HG02943 (cell line): Measurements from ENCODE around the gene PRM2.

Experiments used
- ATAC-seq: cut with Tn5 transposase; IDR thresholded peaks from one replicate; pipeline ENCODE4 v1.9.1; 2021; ENCODE audit warnings: mild to moderate bottlenecking, low read depth, moderate library complexity; ENCODE audit not compliant: unreplicated experiment

PRM2 gene

DNA sequence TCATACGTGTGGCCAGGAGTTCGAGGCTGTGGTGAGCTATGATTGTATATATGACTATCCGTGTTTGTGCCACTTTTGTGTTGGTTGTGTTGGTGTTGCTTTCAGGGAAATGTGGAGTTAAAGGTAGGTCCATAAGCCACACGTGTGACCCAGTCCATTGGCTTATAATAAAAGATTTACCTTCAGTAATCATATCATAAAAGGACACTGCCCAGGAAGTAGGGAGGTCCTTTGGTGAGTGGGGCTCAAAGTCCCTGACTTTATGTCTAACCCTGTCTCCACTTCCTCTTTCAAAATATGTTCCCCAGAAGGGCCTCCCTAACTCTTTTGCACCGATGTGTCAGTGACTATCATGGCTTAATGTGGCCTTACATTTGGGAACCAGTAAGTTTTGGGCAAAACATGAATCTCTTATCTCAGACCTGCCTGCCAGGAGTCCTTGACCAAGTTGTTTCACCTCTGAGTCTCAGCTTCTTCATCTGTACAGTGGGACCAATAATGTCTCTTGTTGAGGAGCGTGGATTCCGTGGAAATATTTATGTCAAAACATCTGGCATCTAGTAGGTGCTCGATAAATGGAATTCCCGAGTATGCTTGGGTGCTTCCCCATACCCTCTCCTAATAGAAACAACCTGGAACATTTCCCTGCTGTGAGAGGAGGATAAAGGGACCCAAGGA is 12.0 kb downstream of the PRM2 start:
- no peak for ATAC-seq

- ATAC-seq: no peak
Measured at GRCh38 chr16:11263737-11264136, 12.5 kb downstream of the PRM2 start.

DNA sequence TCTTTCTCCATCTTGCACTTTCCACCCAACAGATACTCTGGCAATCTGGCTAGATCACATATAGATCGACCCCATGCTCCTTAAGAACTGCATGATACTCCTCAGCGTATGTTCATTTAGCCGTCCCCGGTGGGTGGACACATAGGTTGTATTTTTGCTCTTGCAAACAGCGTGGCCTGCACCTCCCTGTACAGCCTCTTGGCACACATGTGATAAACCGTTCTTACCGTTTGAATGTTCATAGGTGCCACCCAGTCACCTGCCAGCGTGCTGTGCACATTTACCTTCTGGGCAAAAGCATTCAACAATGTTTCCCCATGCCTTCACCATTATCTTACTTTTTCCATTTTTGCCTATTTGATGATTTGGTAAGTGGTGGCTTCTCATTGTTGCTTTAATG is 13.4 kb downstream of the PRM2 start:
- ATAC-seq: no peak

DNA sequence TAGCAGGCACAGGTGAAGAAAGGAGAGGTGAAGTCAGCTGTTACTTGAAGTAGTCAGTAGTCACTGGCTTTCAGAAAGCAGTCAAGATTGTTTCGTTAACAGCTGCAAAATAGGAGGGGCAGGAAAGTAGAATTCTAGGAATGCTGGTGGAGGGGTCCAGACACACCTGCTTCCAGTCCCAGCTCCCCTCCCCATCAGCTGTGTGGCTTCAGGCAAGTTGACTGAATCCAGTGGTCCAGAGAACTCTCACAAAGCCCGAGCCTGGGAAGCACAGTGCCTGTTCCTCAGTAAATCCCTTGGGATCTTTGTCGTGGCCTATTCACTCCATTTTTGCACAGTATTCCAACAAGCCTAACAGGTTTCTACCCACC is 15.7 kb downstream of the PRM2 start:
- ATAC-seq: no peak

DNA sequence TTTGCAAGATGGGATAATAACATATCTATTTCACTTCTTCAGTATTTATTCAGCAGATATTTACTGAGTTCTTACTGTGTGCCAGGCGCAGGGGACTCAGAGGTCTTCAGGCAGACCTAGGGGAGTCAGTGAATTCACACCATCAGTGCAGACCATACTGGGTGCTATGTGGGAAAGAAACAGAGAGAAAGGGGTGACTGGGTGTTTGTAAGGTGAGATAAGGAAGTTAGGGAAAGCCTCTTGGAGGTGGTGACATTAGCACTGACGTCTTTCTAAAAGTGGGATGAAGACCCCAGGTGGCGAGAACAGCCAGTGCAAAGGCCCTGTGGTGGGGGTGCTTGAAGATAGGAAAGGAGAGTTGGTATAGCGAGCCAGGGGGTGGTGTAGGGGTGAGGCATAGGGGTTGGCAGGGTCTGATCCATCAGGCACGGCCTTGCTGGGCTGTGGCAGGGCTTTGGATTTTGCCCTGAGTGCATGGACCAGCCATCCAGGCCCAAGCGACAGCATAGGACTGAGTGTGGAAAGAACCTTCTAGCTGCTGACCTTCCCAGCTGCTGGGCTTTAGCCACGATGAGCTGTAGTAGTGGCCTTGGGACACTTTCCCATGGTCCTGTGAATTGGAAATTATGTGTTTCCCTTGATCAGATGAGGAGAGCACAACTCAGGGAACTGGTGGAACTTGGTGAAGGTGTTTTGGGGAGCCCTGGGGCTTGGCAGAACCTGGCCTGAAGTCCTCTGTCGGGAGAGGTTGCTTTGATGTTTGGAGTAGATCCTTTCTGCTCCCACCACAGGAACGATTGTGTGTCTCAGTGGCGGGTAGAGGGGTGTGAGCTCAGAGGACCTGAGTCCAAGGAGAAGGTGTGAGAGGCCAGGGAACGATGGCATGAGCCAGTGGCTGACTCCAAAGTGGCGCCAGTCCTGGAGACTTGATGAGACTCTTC is 16.4 kb downstream of the PRM2 start:
- no peak for ATAC-seq

GRCh38 chr16:11258553-11259492 is 17.5 kb downstream of the PRM2 start:
- no peak for ATAC-seq

- no peak for ATAC-seq
Measured at GRCh38 chr16:11257131-11257938, 18.9 kb downstream of the PRM2 start.

DNA sequence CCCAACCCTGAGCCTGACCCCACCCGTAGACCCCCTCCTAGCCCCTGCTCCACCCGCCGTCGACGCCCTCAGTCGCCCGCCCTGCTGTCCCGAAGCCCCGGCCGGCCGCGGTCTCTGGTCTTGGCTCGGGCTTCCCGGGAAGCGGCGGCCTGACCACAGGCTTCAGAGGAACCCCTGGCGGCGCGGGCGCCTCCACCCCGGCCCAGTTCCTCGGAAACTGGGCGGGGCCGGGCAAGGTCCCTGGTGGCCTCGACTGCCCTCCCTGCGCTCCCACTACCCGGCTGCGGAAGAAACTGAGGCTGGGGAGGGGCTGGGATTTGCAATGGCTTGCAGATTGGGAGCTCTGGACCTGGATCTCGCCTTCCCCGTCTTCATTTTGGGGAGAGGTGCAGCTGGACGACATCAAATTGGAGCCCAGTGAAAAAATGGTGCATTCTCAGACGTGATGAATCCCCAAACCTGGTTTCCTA is 19.6 kb downstream of the PRM2 start:
- no peak for ATAC-seq

- peak; percentile 44 for ATAC-seq
Measured at GRCh38 chr16:11255737-11256660, 20.3 kb downstream of the PRM2 start, which contains the start of gene SOCS1. SOCS1 (minus strand) TSS chr16:11256204; CDS start chr16:11255478, 726 bp downstream.

DNA sequence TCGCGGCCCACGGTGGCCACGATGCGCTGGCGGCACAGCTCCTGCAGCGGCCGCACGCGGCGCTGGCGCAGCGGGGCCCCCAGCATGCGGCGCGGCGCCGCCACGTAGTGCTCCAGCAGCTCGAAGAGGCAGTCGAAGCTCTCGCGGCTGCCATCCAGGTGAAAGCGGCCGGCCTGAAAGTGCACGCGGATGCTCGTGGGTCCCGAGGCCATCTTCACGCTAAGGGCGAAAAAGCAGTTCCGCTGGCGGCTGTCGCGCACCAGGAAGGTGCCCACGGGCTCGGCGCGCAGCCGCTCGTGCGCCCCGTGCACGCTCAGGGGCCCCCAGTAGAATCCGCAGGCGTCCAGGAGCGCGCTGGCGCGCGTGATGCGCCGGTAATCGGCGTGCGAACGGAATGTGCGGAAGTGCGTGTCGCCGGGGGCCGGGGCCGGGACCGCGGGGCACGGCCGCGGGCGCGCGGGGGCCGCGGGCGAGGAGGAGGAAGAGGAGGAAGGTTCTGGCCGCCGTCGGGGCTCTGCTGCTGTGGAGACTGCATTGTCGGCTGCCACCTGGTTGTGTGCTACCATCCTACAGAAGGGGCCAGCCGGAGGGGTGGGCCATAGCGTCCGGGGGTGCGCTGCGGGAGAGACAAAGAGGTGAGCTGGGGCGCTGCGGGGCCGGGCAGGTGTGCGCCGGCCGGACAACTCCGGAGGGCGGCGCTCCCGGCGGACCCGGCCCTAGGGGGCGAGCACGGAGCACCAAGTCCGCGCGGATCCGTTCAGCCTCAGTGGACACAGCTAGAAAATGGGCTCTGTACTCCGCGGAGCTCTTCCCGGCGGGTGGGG is 21.2 kb downstream of the PRM2 start:
- ATAC-seq: peak; percentile 20

- no peak for ATAC-seq
Measured at GRCh38 chr16:11253995-11254912, 22.0 kb downstream of the PRM2 start.

DNA sequence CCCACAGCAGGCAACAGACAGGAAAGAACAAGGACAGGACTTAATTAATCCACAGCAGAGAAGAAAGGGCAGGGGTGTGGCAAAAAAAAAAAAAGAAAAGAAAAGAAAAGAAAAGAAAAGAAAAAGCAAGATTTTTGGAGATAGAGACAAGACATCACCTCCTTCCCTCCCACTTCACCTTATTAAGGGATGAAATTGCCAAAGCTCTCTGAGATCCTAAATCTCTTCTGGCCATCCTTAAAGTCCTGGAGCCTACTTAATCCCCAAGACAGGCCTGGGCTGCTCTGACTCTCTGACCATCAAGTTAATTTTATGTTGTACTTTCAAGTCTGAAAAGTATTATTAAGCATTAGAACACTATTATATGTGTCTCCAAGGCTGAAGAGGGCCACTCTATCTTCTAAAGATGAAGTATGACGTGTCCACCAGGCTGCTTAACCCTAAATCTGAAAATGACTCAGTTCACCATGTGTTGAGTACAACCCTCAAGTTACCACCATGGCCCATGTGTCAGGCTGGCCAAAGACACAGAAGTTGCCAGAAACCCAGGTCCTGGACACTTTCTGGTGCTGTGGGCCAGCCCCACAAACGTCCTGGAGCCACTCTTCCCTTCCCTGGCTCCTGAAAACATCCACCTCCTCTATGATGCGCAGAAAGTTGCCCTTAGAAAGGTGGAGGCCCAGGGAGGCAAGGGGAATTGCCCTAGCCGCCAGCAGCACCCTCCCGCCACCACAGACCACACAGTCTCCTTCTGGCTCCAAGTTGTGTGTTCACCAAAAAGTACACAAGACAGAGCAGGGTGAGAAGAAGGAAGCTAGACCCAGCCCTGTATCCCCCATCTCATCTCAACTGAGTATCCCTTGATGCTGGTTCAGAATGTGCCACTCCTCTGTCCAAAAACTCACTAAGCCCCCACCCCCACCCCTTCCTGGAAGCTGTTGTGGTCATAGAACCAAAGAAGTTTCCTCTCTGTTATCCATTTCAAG is 23.0 kb downstream of the PRM2 start:
- no peak for ATAC-seq

GRCh38 chr16:11252482-11252931 is 23.8 kb downstream of the PRM2 start:
- no peak for ATAC-seq

- ATAC-seq: no peak
Measured at GRCh38 chr16:11251525-11252481, 24.5 kb downstream of the PRM2 start.
